H1 (cell line): ENCODE measurements around the gene GPRC5D. TPM values are rescaled to one million over a fixed set of nuclear protein-coding genes. Genes with fewer than 3 reads are reported as not detected.

Experiments
- polyA plus RNA-seq, 7 experiments: library from polyadenylated mRNA; depleted of rRNA in 3 of 7; stranded (reverse) in 5 of 7; unstranded in 2 of 7; fragments of >200 nt in 5 of 7; fragments of 200-250 nt in 2 of 7; gene quantifications; 1 replicate in 5 of 7; 2 replicates in 1 of 7; 4 replicates in 1 of 7; pipeline versions ENCODE4 v1.2.1 to v1.2.3, GENCODE V29; 2011 to 2013; ENCODE audit warnings: missing spikeins in 2 of 7, mixed read lengths in 2 of 7
- total RNA-seq: library from RNA; stranded (reverse); fragmentation: NEBNext Ultra II Directional; extraction: Animal tissue kit (Norgen Biotek cat#: 25700); gene quantifications from 2 replicates; pipeline ENCODE4 v1.2.1, GENCODE V29; 2021
- TF ChIP-seq, protein P1 (sequence below): fragments of 300-600 bp; sonication (generic); IDR thresholded peaks from 2 replicates; pipeline ENCODE4 v1.7.1; 2012; ENCODE audit warnings: low read length, moderate library complexity, mild to moderate bottlenecking, inconsistent platforms; ENCODE audit not compliant: insufficient replicate concordance

GPRC5D gene
- total and polyA plus RNA-seq, 2 of the 8 experiments (the other 6 are each of a cell fraction or from before 2014, with no cell fraction given): 0.45 TPM; not detected in 1

DNA sequence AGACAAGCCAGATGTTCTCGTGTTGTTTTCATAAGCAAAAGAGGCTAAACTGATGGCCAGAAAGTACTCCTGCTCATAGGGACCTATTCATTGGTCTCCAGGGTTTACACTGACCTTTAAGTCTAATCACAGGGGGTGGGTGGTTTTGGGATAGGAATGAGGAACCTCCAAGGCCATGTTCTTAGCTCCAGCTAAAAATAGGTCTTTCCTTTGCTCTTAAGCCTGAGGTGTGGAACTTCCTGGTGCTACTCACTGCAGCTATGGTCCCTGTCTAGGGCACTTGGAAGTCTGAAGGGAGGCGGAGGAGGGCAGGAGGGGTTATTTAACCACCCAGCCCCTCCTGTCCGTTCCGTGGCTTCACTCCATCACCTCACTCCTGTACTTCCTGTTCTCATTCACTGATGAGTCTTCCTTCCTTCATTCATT is 42.0 kb downstream of the GPRC5D start (continued):
- TF ChIP-seq, protein P1, sequence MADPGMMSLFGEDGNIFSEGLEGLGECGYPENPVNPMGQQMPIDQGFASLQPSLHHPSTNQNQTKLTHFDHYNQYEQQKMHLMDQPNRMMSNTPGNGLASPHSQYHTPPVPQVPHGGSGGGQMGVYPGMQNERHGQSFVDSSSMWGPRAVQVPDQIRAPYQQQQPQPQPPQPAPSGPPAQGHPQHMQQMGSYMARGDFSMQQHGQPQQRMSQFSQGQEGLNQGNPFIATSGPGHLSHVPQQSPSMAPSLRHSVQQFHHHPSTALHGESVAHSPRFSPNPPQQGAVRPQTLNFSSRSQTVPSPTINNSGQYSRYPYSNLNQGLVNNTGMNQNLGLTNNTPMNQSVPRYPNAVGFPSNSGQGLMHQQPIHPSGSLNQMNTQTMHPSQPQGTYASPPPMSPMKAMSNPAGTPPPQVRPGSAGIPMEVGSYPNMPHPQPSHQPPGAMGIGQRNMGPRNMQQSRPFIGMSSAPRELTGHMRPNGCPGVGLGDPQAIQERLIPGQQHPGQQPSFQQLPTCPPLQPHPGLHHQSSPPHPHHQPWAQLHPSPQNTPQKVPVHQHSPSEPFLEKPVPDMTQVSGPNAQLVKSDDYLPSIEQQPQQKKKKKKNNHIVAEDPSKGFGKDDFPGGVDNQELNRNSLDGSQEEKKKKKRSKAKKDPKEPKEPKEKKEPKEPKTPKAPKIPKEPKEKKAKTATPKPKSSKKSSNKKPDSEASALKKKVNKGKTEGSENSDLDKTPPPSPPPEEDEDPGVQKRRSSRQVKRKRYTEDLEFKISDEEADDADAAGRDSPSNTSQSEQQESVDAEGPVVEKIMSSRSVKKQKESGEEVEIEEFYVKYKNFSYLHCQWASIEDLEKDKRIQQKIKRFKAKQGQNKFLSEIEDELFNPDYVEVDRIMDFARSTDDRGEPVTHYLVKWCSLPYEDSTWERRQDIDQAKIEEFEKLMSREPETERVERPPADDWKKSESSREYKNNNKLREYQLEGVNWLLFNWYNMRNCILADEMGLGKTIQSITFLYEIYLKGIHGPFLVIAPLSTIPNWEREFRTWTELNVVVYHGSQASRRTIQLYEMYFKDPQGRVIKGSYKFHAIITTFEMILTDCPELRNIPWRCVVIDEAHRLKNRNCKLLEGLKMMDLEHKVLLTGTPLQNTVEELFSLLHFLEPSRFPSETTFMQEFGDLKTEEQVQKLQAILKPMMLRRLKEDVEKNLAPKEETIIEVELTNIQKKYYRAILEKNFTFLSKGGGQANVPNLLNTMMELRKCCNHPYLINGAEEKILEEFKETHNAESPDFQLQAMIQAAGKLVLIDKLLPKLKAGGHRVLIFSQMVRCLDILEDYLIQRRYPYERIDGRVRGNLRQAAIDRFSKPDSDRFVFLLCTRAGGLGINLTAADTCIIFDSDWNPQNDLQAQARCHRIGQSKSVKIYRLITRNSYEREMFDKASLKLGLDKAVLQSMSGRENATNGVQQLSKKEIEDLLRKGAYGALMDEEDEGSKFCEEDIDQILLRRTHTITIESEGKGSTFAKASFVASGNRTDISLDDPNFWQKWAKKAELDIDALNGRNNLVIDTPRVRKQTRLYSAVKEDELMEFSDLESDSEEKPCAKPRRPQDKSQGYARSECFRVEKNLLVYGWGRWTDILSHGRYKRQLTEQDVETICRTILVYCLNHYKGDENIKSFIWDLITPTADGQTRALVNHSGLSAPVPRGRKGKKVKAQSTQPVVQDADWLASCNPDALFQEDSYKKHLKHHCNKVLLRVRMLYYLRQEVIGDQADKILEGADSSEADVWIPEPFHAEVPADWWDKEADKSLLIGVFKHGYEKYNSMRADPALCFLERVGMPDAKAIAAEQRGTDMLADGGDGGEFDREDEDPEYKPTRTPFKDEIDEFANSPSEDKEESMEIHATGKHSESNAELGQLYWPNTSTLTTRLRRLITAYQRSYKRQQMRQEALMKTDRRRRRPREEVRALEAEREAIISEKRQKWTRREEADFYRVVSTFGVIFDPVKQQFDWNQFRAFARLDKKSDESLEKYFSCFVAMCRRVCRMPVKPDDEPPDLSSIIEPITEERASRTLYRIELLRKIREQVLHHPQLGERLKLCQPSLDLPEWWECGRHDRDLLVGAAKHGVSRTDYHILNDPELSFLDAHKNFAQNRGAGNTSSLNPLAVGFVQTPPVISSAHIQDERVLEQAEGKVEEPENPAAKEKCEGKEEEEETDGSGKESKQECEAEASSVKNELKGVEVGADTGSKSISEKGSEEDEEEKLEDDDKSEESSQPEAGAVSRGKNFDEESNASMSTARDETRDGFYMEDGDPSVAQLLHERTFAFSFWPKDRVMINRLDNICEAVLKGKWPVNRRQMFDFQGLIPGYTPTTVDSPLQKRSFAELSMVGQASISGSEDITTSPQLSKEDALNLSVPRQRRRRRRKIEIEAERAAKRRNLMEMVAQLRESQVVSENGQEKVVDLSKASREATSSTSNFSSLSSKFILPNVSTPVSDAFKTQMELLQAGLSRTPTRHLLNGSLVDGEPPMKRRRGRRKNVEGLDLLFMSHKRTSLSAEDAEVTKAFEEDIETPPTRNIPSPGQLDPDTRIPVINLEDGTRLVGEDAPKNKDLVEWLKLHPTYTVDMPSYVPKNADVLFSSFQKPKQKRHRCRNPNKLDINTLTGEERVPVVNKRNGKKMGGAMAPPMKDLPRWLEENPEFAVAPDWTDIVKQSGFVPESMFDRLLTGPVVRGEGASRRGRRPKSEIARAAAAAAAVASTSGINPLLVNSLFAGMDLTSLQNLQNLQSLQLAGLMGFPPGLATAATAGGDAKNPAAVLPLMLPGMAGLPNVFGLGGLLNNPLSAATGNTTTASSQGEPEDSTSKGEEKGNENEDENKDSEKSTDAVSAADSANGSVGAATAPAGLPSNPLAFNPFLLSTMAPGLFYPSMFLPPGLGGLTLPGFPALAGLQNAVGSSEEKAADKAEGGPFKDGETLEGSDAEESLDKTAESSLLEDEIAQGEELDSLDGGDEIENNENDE: no peak
- TF ChIP-seq, all 59 proteins: peak for 0
